Measurements from ENCODE around the gene INTS13. TPM values are rescaled to one million over a fixed set of nuclear protein-coding genes. Genes with fewer than 3 reads are reported as not detected.
A peak's percentile ranks its signal among the peaks of the same experiment; 100 is the strongest.
"Not testable (repeated sequence)": the region's sequence is repeated elsewhere in the genome, so short reads cannot be mapped to it uniquely, and the experiment has no call there.

The INTS13 gene
- total RNA-seq, 1 experiment from 2014 or later, result 61.8 TPM

GRCh38 chr12:26867080-26867479, 70.7 kb downstream of the INTS13 start:
- no peaks in the 10 kb centered on the region for H4K20me1 ChIP-seq (ENCODE audit: low read length)
- H3K79me2 ChIP-seq (ENCODE audit: low read length), result no peaks in the 10 kb centered on the region
- H3K27me3 ChIP-seq (ENCODE audit: low read length), result no peaks in the 10 kb centered on the region
- intact Hi-C loops (cut with micrococcal nuclease), result no loop called here
- H3K36me3 ChIP-seq (ENCODE audit: low read depth, low read length), result no peaks in the 10 kb centered on the region
- H3K4me2 ChIP-seq (ENCODE audit: low read length), result no peak overlapping the region
- no TSS peak for BruUV-seq (replicated peaks)
- H3K27ac ChIP-seq (ENCODE audit: low read length), result no peak overlapping the region
- ChIA-PET CTCF (no interaction called here), POLR2A (ENCODE audit: unreplicated experiment) (no interaction called here)
- TF ChIP-seq EZH2phosphoT487 (IDR thresholded peaks at IDR 0.05; ENCODE audit: borderline replicate concordance, low read length), result no peak
- TF ChIP-seq, protein P1, sequence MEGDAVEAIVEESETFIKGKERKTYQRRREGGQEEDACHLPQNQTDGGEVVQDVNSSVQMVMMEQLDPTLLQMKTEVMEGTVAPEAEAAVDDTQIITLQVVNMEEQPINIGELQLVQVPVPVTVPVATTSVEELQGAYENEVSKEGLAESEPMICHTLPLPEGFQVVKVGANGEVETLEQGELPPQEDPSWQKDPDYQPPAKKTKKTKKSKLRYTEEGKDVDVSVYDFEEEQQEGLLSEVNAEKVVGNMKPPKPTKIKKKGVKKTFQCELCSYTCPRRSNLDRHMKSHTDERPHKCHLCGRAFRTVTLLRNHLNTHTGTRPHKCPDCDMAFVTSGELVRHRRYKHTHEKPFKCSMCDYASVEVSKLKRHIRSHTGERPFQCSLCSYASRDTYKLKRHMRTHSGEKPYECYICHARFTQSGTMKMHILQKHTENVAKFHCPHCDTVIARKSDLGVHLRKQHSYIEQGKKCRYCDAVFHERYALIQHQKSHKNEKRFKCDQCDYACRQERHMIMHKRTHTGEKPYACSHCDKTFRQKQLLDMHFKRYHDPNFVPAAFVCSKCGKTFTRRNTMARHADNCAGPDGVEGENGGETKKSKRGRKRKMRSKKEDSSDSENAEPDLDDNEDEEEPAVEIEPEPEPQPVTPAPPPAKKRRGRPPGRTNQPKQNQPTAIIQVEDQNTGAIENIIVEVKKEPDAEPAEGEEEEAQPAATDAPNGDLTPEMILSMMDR (conservative IDR thresholded peaks at IDR 0.05; ENCODE audit: low read depth, low read length), result no peak
- no peak for TF ChIP-seq EZH2 (IDR thresholded peaks at IDR 0.05; ENCODE audit: low read length, unreplicated experiment)
- no peaks in the 10 kb centered on the region for H3K9me2 ChIP-seq (replicated peaks; ENCODE audit: low read length)
- peaks cover 13% of the 10 kb centered on the region for H3K4me1 ChIP-seq (ENCODE audit: insufficient read depth, low read length)
- ATAC-seq, result no peak
- H2AFZ ChIP-seq (ENCODE audit: low read length), result no peak overlapping the region
- no peak overlapping the region for H3K9ac ChIP-seq (ENCODE audit: low read length)
- H3K9me3 ChIP-seq (ENCODE audit: low read length), result no peaks in the 10 kb centered on the region
- DNase-seq, result no peak
- no peak overlapping the region for H3K4me3 ChIP-seq (ENCODE audit: low read length)
- no peaks in the 10 kb centered on the region for H3F3A ChIP-seq (ENCODE audit: low read length, unreplicated experiment)

- peak; percentile 28 for DNase-seq
- intact Hi-C loops (cut with micrococcal nuclease), result no loop called here
- no peaks in the 10 kb centered on the region for H3K36me3 ChIP-seq (ENCODE audit: low read depth, low read length)
- no peaks in the 10 kb centered on the region for H3K4me1 ChIP-seq (ENCODE audit: insufficient read depth, low read length)
- no peak for TF ChIP-seq EZH2phosphoT487 (IDR thresholded peaks at IDR 0.05; ENCODE audit: borderline replicate concordance, low read length)
- TF ChIP-seq EZH2 (IDR thresholded peaks at IDR 0.05; ENCODE audit: low read length, unreplicated experiment), result no peak
- TF ChIP-seq, protein P1 (conservative IDR thresholded peaks at IDR 0.05; ENCODE audit: low read depth, low read length), result peak; percentile 60
- ChIA-PET CTCF (interaction anchor here (0.6 kb wide), 1 partner anchor 78 kb away, joined by 3 read pairs; no protein-coding TSS in a partner anchor), POLR2A (ENCODE audit: unreplicated experiment) (no interaction called here)
- no peaks in the 10 kb centered on the region for H3K9me2 ChIP-seq (replicated peaks; ENCODE audit: low read length)
- no peaks in the 10 kb centered on the region for H3K27me3 ChIP-seq (ENCODE audit: low read length)
- H3K9me3 ChIP-seq (ENCODE audit: low read length), result no peaks in the 10 kb centered on the region
- H3F3A ChIP-seq (ENCODE audit: low read length, unreplicated experiment), result no peaks in the 10 kb centered on the region
- no peak overlapping the region for H3K4me2 ChIP-seq (ENCODE audit: low read length)
- H3K4me3 ChIP-seq (ENCODE audit: low read length), result no peak overlapping the region
- no peak overlapping the region for H3K27ac ChIP-seq (ENCODE audit: low read length)
- BruUV-seq (replicated peaks), result no TSS peak
- no peak overlapping the region for H2AFZ ChIP-seq (ENCODE audit: low read length)
- H3K9ac ChIP-seq (ENCODE audit: low read length), result no peak overlapping the region
- H4K20me1 ChIP-seq (ENCODE audit: low read length), result no peaks in the 10 kb centered on the region
- no peak for ATAC-seq
- no peaks in the 10 kb centered on the region for H3K79me2 ChIP-seq (ENCODE audit: low read length)
Measured at GRCh38 chr12:26863515-26863914, 74.3 kb downstream of the INTS13 start.

- H3F3A ChIP-seq (ENCODE audit: low read length, unreplicated experiment); H2AFZ ChIP-seq (ENCODE audit: low read length); H3K27me3 ChIP-seq (ENCODE audit: low read length); BruUV-seq (replicated peaks); ATAC-seq; DNase-seq; H3K9me3 ChIP-seq (ENCODE audit: low read length); H3K9me2 ChIP-seq (replicated peaks; ENCODE audit: low read length); H4K20me1 ChIP-seq (ENCODE audit: low read length); H3K9ac ChIP-seq (ENCODE audit: low read length); POLR2A ChIA-PET (ENCODE audit: unreplicated experiment); H3K36me3 ChIP-seq (ENCODE audit: low read depth, low read length); H3K4me2 ChIP-seq (ENCODE audit: low read length); H3K4me3 ChIP-seq (ENCODE audit: low read length); H3K4me1 ChIP-seq (ENCODE audit: insufficient read depth, low read length); H3K27ac ChIP-seq (ENCODE audit: low read length); H3K79me2 ChIP-seq (ENCODE audit: low read length); intact Hi-C loops (cut with micrococcal nuclease): not testable (repeated sequence)
- CTCF ChIA-PET, result interaction anchor here (0.6 kb wide), 1 partner anchor 79 kb away, joined by 3 read pairs; no protein-coding TSS in a partner anchor
Measured at GRCh38 chr12:26862787-26863186, 75.0 kb downstream of the INTS13 start.
